ENCODE data around the gene ADGRD2. TPM values are rescaled to one million over a fixed set of nuclear protein-coding genes. Genes with fewer than 3 reads are reported as not detected.
A peak's percentile ranks its signal among the peaks of the same experiment; 100 is the strongest.

ADGRD2 gene
- total RNA-seq, 1 experiment from 2014 or later, result not detected

DNA sequence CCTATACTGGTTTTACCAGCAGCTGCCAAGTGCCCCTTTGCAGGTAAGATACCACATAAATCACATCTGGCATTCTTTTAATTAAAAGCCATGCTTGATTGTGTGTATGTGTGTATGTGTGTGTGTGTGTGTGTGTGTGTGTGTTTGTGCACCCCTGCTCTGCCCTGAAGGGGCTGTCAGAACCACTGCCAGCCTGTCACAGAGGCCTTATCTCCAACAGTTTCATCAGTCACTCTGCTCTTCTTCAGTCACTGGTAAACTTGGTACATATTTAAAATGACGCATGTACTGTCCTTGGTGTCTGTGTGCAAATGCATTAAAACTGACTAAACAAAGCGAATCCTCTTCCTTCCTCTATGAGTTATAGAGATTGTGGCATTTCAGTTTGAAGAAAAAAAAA, 75.9 kb downstream of the ADGRD2 start:
- no peak overlapping the region for H3K9ac ChIP-seq (ENCODE audit: low read length)
- H3K9me3 ChIP-seq (ENCODE audit: low read length), result no peaks in the 10 kb centered on the region
- no peaks in the 10 kb centered on the region for H3K36me3 ChIP-seq (ENCODE audit: insufficient read depth, low read length)
- H4K20me1 ChIP-seq (ENCODE audit: insufficient read depth, low read depth, low read length), result no peaks in the 10 kb centered on the region
- no peak overlapping the region for H3K27ac ChIP-seq (ENCODE audit: low read length)
- H3K9me2 ChIP-seq (replicated peaks; ENCODE audit: insufficient read depth, low read length), result no peaks in the 10 kb centered on the region
- H3K4me2 ChIP-seq (ENCODE audit: low read depth, low read length, poor library complexity, severe bottlenecking), result no peak overlapping the region
- no peaks in the 10 kb centered on the region for H3K4me1 ChIP-seq (ENCODE audit: low read length)
- H2AFZ ChIP-seq (ENCODE audit: low read length), result no peak overlapping the region
- DNase-seq, result no peak
- no peaks in the 10 kb centered on the region for H3K27me3 ChIP-seq (ENCODE audit: low read length)
- H3K79me2 ChIP-seq (ENCODE audit: low read length), result no peaks in the 10 kb centered on the region
- H3K4me3 ChIP-seq (ENCODE audit: low read length), result no peak overlapping the region

DNA sequence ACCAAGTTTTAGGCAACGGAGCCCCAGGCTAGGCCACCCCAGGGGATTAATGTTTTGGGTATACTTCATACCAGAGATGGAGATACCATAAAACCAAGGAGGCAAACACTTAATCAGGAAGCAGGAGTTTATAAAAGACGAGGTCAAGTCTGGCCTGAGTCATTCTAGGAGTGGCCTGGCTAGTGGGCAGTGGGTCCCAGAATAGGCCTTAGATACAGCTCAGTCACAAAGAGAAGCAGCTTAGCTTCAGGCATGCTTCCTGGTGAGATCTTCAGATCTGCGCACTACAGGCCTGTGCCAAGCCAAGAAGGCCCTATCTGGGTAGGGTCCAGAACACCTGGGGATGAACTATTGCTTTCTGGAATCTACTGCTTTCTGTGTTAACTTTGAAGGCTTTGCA, 77.5 kb downstream of the ADGRD2 start:
- no peak overlapping the region for H3K27ac ChIP-seq (ENCODE audit: low read length)
- no peak overlapping the region for H2AFZ ChIP-seq (ENCODE audit: low read length)
- H3K27me3 ChIP-seq (ENCODE audit: low read length), result no peaks in the 10 kb centered on the region
- H3K9ac ChIP-seq (ENCODE audit: low read length), result no peak overlapping the region
- H3K36me3 ChIP-seq (ENCODE audit: insufficient read depth, low read length), result no peaks in the 10 kb centered on the region
- peak; percentile 37 for DNase-seq
- H4K20me1 ChIP-seq (ENCODE audit: insufficient read depth, low read depth, low read length), result no peaks in the 10 kb centered on the region
- H3K79me2 ChIP-seq (ENCODE audit: low read length), result no peaks in the 10 kb centered on the region
- no peaks in the 10 kb centered on the region for H3K9me2 ChIP-seq (replicated peaks; ENCODE audit: insufficient read depth, low read length)
- no peaks in the 10 kb centered on the region for H3K4me1 ChIP-seq (ENCODE audit: low read length)
- H3K9me3 ChIP-seq (ENCODE audit: low read length), result no peaks in the 10 kb centered on the region
- no peak overlapping the region for H3K4me2 ChIP-seq (ENCODE audit: low read depth, low read length, poor library complexity, severe bottlenecking)
- no peak overlapping the region for H3K4me3 ChIP-seq (ENCODE audit: low read length)

Other genes with a start within 250 kb of the ADGRD2 start
- 77.9 and 93.3 TPM in 2 replicates for gene NEK6, start 192.5 kb upstream of the ADGRD2 start, total RNA-seq (2014; rRNA removed; shearing (Covaris generic); ENCODE audit: low replicate concordance)
- gene PSMB7, start 35.0 kb upstream of the ADGRD2 start, total RNA-seq (2014; rRNA removed; shearing (Covaris generic); ENCODE audit: low replicate concordance), result 119 and 125 TPM in 2 replicates
- gene NR5A1, start 56.9 kb downstream of the ADGRD2 start, total RNA-seq (2014; rRNA removed; shearing (Covaris generic); ENCODE audit: low replicate concordance), result not detected in 2 replicates

All from Karpas-422 (cell line).